Mesenteric fat pad (tissue), 1 donor: ENCODE data around the gene SH3YL1. TPM values are rescaled to one million over a fixed set of nuclear protein-coding genes. Genes with fewer than 3 reads are reported as not detected.
"Not testable (repeated sequence)": the region's sequence is repeated elsewhere in the genome, so short reads cannot be mapped to it uniquely, and the experiment has no call there.

Experiments
- DNase-seq: peaks from one replicate; pipeline ENCODE4 v3.0.0-alpha.2; 2020; ENCODE audit warnings: low spot score
- total RNA-seq: library from RNA; stranded (reverse); fragmentation: NEBNext Ultra II Directional; extraction: Animal tissue kit (Norgen Biotek cat#: 25700); gene quantifications from one replicate; pipeline ENCODE4 v1.2.1, GENCODE V29; 2021
- donor health status: DM: yes; HTN: yes; CAD: no.

SH3YL1 gene
- total RNA-seq, 1 donor from 2014 or later = 16.7 TPM

- no peak for DNase-seq
These were observed 79.1 kb downstream of the SH3YL1 start for GRCh38 chr2:184695-185094.

- no peak for DNase-seq
These were observed 81.2 kb downstream of the SH3YL1 start for GRCh38 chr2:182509-183122.

GRCh38 chr2:180311-180710 is 83.5 kb downstream of the SH3YL1 start:
- DNase-seq = no peak

DNA sequence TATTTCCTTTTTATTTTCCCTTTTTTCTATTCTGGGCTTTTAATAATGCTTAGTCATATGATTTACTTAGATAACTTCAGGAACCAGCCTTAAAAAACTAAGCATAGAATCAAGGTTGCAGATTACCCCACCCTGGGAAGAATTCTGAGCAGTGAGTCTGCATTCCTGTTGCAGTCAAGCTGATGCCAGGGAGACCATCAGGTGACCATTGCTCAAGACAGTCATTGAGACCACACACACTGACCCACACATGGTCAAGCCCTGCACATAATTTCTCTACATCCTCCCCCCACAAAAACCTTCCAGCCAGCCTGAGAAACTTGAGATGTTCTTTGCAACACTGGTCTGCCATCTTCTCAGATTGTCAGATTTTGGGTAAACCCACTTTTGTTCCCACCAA is 83.9 kb downstream of the SH3YL1 start:
- DNase-seq = no peak

GRCh38 chr2:177733-178132 is 86.1 kb downstream of the SH3YL1 start:
- no peak for DNase-seq

DNA sequence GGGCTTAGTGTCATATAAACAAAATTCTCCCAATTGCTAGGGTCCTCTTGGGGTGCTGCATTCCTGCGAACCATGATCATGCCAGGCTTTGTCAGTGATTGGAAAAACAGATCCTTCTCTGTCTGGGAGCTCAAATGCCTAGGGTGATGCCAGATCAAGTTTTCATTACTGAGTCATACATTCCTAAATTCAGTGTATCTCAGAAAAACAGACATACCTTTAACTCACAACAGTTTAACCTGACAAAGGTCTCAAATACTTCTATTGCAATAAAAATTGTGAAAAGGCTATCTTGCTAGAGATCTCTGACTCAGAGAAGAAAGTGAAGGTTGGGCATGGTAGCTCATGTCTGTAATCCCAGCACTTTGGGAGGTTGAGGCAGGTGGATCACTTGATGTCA is 86.9 kb downstream of the SH3YL1 start:
- no peak for DNase-seq

DNA sequence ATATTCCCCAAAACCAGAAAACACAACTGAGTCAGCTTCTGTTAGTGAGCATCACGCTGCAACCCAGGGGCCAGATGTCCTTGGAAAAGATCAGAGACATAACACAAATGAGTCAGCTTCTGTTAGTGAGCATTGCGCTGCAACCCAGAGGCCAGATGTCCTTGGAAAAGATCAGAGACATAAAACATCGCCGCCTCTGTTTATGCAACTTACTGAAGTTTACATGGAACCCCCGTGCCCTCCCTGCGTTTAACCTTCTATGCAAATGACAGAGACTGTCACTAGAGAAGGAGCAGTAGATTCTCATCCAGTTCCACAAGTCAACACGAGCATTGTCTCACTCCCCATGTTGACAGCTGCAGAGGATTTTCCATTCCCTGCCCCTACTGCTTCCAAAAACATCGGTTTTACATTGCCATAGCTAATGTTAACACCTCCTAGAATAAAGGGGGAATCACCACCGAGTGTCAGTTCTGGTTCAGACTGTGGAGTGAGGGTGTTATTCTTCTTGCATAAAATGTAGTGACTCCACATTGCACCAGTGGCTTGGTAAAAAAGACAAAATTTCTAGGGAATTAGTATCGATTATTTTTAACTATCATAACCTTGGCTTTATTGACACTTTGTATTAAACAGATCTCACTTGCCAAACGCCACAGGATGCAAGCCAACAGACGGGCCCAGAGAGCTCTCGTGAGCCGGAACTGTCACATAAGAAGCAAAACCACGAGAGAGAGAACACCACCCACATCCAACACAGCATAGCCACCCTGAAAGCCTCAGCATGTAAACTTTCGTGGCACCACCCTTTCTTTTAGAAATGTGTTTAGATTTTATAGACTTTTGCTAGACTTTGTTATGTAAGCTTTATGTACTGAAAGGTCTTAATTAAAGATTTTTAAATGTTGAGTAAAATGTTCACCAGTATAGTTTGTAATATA is 87.7 kb downstream of the SH3YL1 start:
- DNase-seq = no peak

DNA sequence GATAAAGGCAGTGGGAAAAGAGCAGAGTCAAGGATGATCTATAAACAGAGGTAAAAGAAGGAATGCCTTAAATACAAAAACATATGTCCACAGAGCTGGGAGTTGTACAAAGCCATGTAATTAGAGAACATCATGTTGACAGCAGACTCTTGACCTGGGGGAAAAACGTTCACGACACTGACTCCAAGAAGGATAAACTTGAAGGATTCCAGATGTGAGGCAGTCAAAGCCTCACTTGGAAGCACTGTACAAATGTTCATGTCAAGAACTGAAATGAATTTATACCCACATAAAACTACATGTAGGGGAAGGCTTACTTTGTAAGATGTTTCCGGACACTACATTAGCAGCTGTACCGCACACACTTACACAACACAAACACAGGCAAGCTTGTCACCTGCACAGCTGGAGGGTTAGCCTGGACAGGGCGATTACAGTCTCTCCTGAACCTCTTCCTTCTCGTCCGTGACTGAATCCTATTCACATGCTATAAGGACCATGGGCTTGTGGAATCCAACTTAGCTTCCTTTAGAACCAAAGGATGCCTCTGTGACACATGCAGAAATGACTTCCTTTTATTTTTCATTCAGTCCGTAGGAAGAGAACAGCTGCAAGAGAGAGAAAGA is 88.6 kb downstream of the SH3YL1 start:
- DNase-seq = no peak

DNA sequence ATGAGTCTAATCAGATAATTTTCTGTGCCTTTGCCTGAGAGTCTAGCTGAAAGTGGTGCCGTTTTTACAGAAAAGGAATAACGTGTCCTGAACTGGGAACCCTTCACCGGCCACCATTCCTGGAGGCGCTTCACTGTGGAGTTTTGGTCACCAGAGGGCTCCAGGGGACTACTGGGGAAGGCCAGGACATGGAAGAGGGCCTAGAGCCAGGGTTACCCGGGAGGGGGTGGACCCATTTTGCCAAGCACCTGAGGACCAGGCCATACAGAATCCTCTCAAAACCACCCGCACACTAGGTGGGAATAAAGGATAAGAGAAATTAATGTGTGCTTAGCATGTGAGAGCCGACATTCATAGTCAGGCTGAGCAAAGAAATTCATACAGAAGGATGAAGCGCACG is 91.7 kb downstream of the SH3YL1 start:
- not testable (repeated sequence) for DNase-seq

- no peak for DNase-seq
These were observed 94.1 kb downstream of the SH3YL1 start for GRCh38 chr2:169741-170140.

Other genes starting within 250 kb of the SH3YL1 start
- gene FAM110C, start 217.5 kb downstream of the SH3YL1 start, total RNA-seq = 1.4 TPM
- gene ACP1, start 915 bp upstream of the SH3YL1 start, total RNA-seq = 51.3 TPM
- gene ALKAL2, start 24.1 kb upstream of the SH3YL1 start, total RNA-seq = 5.7 TPM